HG03354 (cell line): ENCODE results near the gene SSTR3.
"Not testable (repeated sequence)": the region's sequence is repeated elsewhere in the genome, so short reads cannot be mapped to it uniquely, and the experiment has no call there.

Experiments used
- ATAC-seq: cut with Tn5 transposase; IDR thresholded peaks from one replicate; pipeline ENCODE4 v1.9.1; 2021; ENCODE audit warnings: mild to moderate bottlenecking; ENCODE audit not compliant: unreplicated experiment, poor library complexity, severe bottlenecking

The SSTR3 gene

DNA sequence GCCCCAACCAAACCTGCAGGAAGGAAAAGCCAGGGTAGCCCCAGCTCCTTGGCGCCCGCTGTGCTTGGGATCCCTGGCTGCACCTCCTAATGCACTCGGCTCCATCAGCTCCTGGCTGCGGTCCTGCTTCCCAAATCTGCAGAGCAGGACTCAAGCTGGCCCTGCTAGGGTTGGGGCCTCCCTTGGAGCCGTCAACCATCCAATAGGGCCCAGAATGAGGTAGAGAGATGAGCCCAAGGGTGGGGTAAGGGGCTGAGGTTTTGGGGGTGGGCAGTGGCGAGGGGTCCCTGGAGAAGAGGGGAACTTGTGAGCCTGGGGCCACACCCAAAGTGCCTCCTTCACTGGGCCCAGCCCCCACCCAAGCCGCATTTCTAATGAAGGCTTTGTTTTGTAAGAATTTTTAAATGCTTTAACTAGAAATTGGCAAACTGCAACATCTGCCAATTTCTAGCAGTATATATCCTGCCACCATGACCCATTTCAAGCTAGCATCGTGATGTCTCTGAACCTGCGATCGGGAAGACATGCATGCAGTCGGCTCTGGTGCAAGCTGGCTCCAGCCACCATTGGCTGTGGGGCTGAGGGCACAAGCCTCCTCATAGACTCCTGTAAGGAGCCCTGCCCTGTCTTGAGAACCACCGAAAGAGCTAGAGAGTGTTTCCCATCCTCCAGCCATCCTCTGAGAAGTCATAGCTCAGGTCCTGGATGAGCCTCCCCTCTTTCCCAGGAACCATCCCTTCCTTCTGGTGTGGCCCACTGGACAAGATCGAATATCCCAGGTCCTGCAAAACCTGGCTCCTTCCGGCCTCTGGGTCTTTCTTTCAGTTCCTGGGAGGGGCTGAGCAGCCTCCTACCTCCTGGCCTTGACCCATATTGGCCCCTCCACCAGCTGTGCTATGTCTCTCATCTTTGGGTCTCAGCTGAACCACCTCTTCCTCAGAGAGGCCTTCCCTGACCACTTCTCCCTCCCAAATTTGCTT, 39.7 kb downstream of the SSTR3 start:
- ATAC-seq = no peak

DNA sequence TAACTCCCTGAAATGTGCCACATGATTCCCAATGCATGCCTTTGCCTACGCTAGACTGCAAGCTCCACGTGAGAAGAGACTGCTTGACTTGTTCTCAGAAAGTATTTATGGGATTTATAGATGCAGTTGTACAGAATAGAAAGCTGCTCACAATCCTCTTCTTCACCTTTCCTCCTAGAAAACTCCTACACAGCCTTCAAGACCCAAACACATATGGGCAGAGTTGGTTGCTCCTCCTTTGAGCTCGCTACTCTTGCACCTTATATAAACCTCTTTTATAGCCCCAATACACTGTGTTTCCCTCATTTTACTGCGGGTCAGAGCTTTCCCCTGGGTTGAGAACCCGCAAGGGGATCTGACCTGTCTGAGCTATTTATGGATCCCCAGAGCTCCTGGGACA, 40.6 kb downstream of the SSTR3 start:
- ATAC-seq = no peak

DNA sequence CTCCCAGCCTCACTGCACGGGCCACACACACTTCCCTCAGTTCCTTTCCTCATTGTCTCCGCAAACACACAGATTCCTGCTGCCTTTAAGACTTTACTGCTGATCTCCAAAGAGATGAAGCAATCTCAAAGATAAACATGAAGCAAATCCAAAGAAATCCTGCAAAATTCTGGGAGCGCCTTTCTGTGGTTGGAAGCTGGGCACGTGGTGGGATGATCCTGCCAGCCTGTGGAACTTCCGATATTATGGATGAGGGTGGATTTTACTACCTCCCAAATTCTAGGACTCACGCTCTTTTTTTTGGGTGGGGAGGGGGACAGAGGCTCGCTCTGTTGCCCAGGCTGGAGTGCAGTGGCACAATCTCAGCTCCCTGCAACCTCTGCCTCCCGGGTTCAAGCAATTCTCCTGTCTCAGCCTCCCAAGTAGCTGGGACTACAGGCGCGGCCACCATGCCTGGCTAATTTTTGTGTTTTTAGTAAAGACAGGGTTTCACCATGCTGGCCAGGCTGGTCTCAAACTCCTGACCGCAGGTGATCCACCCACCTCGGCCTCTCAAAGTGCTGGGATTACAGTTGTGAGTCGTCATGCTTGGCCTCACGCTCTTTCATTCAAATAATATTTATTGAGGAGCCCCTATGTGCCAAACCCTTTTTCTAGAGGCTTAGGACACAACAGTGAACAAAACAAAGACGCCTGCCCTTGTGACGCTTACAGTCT, 41.4 kb downstream of the SSTR3 start:
- not testable (repeated sequence) for ATAC-seq

DNA sequence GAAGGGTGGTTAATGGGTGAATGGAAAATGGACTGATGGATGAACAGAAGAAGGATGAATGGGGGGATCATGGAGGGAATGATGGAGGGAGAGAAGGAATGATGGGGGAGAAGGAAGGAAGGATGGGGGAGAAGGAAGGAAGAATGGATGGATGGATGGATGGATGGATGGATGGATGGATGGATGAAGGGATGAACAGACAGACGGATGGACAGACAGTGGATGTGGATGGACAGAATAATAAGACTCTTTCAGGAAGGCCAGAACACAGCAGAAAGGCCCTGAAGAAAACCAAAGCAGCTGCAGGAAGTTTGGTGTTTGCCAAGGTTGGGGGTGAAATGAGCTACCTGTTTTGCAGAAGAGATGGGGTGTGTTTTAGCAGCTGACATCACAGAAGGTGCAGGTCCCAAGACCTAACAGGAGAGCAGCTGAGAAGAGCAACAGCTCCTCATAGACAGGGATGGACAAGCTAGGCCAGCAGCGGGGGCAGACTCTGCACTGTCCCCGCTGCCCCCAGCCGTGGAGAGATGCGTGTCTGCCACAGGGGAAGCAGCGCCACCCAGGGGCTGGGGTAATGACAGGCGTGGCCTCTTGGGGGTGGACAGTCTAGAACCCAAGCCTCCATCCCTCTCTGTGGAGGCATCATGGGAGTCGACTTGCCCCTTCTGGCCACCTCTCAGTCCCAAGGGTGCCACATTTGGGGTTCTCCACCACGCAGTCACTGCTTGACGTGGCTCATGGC, 42.2 kb downstream of the SSTR3 start:
- ATAC-seq = no peak

DNA sequence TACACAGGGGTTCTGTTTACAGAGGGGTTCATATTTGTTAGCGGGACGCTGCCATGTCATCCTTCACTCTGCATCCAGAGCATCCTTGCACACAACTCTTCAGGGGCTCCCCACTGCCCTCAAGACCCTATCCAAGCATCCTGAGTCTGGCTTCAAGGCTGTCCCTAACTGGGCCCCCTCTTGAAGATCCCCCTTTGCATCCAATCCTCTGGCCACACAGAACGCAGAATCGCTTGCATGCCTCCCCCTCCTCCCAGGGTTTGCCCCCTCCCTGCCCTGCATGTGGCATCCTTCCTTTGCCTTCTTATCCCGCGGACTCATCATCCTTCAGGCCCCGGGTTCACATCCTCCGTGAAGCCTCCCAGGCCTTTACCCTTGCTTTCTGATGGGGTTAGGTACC, 42.9 kb downstream of the SSTR3 start:
- no peak for ATAC-seq

DNA sequence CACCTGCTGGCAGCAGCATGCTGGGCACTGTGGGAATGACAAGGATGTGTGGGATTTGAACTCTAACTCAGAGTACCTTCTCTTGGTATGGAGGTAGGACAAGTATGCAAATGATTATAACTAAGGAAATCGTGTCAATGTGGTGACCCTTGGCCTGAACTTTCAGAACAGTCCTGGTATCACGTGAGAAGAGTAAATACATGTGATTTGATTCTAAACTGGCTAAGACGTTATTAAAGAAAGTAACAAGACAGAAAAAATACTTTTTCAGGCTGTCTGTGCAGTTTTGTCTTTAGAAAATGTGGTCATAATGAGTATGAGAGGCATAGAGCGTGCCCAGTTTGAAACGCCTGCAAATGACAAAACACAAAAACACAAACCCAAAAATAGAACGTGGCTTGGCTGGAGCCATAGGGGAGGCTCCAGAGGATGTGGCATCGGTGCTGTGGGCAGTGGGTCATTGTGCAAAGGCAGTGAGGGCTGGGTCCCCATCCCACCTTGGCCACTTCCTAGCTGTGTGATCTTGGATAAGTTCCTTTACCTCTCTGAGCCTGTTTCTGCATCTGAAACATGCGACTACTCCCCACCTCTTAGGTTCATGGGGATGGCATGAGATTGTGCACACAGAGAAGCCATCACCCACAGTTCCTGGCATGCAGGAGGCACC, 44.2 kb downstream of the SSTR3 start:
- no peak for ATAC-seq

DNA sequence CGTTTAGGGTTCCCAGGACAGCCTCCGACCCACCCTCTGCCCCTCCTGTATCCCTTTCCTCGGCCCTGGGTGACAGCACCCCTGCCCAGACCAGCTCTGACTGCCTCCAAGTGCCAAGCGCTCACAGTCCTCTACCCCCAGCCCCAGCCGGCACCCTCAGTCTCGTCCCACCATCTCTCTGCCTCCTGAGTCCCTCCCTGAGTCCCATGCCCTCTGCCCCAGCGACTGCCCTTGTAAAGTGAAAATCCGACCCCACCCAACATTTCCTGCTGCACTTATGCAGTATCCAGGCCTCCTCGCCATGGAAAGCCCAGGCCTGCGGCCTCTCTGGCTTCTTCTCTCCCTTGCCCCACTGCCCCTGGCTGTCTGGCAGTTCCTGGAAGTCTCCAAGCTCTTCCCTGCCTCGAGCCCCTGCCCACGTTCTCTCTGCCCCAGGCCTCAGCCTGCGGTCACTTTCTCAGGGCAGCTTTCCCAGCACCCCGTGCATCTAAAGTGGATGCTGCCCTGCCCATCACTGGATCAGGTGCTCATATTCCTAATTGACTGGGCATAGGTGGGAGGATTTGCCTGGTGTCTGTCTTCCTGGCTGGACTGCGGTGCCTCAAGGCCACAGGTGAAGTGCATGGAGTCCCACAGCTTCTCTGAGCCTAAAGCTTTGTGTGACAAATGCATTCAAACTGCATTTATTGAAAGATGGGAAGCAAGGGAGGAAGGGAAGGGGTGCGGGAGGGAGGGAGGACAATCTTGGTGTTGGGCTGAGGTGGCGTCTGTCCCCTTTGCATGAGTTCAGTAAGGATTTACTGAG, 44.9 kb downstream of the SSTR3 start:
- ATAC-seq = no peak

DNA sequence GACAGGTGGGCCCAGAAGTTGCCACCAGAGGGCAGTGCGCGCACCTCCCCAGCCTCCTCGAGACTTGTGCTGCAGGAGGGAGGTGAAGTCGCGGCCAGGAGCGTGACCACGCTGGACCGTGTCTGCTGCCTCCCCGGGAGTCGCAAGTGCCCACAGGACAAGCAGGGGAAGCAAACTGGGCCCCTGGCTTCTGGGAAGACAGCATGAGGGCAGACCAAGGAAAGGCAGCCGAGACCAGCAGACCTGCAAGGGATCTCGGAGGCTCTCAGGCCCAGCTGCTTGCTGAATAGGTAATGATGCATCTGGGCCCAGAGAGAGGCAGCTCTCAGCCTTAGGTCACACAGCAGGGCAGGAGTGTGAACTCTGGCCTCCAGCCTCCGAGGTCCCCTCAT, 45.6 kb downstream of the SSTR3 start:
- ATAC-seq = no peak

DNA sequence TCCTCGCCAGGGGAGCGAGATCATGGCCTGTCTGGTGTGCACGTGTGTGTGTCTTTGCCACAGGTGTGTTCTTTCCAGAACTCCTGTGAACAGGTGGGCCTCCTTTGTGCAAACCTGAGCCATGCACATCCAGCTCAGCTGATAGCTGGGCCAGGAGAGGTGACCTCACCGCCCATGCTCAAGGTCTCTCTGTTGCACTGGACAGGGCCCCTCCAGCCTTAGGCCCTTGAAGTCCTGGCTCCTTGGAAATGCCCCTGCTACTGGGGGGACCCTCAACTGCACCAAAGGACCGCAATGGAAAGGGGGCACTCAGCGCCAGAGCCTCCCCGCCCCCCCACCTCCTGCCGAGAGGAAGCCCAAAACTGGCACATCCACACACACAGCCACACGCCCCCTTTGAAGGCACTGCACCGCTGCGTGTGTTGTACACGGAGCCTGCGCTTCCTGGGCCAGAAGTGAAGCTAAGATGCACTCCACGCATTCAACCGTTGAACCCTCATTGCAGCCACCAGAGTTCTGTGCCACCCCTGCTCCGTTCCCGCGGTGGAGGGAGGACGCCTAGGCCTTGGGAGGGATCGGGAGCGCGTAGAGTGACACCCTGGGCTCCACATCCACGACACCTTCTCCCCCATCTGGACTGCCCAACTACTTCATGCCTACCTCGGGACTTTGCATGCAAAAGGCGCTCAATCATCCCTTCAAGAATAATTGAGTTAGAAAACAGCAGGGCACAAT, 46.2 kb downstream of the SSTR3 start:
- ATAC-seq = no peak

DNA sequence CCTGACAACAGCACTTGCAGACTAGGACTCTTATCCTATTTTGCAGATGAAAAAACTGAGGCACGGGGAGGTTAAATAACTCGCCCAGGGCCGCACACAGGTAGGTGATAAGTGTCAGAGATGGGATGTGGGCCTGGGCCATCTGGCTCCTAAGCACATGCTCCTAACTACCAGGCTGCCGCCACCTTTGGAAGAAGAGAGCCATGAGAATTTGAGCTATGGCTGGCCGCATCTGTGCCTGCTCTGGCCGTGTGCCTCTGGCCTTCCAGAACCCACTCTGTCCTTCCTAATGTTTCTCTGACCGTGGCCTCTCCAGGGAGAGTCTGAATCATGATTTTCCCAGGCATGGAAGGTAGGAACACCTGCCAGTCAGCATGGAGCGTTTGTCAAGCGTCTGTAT, 47.2 kb downstream of the SSTR3 start:
- no peak for ATAC-seq

DNA sequence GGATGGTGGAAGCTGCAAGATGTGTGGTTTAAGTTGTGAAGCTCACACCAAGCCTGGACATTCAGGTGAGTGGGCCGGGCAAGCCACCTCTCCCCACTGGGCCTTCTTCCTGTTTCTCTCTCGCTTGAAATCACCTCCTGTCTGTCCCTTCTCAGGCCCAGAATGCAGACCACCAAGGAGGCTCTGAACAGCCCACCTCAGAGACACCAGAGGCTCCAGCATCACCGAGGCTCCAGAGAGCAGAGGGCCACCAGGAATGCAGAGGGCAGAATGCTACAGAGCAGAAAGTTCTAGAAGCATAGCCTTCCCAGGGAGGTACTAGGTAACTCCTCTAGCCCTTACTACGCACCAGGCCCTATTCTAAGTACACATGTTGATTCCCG, 47.8 kb downstream of the SSTR3 start:
- no peak for ATAC-seq

DNA sequence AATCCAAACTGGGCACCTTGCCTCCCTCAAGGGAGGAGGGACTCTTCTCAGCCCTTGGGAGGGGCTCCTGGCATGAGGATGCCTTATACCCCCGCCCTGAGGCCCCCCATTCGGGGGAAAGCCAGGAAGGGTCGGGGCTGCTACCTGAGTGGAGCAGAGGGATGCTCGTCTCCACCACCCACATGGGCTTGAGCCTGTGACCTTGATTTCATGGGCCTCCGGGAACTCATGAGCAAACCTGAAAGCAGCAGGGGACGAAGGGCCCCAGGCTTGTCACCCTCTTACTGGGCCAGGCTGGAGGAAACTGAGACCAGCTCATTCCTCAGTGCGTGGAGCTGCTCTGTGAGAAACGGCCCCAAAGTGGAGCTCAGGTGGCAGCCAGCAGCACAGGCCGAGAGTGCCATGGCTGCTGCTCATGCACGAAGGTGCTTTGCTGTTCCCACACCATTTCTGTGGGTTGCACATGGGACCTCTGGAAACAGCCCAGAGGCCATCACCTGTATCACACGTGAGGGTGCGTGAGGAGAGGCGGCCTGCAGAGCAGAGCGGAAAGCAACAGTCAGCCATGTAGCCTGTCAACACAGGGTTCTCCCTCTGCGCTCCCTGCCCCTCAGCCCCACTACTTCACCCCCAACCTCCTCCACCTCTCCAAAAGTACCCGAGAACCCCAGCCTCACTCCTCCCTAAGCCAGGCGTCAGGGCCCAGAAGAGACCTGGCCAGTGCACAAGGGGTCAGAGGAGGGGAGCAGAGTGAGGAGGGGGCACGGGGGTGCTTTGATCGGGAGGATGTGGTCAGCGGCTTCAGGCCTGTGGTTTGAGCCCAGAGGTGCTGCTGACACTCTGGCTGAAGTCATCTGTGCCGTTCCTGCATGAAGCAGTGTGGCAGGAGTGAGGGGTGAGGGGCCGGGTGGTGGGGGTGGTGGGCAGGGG, 48.4 kb downstream of the SSTR3 start:
- ATAC-seq = peak; percentile 33

DNA sequence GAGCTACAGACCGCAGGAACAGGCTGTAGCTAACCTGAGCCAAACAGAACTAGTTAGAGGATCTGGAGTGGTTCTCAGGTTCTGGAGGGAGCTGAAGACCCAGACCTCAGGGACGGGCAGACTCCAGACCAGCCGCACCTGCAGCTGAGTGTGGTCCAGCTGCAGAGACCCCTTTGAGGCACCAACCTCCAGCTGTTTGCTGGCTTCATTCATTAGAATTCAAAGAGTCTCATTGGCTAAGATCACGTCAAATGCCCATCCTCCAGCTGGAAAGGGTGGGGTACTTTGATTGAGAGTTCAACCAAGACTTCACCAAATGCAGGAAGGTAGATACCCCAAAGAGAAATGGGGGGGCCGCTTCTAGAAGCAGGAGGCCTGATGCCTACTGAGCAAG, 49.2 kb downstream of the SSTR3 start:
- ATAC-seq = no peak

DNA sequence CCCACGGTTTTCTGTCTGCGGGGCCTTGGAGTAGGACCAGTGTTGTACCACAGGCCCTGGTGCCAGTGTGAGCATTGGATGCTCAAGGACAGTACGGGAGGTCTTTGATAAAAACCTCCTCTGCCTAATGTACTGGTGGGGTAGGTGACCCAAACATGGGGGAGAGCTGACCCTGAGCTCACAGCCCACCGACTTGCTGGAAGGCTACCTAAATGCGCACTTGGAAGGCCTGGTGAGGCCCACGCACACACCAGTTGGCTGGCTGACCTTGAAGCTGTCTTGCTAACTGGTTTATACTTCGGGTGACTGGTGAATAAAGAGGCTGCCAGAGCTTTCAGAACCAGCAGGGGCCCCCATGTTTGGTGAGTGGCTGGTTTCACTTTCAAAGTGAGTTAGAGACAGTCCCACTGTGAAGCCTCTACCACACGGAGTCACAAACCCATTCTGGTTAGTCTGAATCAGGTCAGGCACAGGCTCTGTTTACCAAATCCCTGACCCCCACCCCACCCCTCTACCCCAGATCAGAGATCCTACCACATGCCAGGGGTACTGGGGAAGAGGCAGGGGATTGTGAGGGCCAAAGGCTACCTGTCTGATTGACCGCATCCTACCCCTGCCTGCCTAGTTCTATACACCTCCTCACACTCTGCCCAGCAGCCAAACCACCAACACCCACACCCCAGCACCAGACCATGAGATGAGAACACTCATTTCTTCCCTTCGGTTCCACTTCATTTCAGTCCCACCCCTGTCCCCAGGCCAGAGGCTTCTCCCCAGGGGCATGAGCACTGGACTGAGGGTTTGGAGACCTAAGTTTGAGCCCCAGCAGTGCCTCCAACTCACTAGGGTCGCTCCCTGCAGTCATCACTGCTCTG, 49.8 kb downstream of the SSTR3 start:
- peak; percentile 56 for ATAC-seq

DNA sequence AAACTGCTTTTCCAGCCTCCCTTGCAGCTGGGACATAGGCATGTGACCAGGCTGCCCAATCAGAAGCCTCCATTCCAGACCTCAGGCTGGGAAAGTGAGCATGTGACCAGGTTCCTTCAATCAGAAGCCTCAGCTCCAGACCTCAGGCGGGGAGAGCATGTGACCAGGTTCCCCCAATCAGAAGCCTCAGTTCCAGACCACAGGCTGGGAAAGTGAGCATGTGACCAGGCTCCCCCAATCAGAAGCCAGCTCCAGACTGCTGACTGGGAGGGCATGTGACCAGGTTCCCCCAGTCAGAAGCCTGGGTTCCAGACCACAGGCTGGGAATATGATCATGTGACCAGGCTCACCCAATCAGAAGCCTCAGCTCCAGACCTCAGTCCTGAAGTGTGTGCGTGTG, 50.8 kb downstream of the SSTR3 start:
- ATAC-seq = no peak

DNA sequence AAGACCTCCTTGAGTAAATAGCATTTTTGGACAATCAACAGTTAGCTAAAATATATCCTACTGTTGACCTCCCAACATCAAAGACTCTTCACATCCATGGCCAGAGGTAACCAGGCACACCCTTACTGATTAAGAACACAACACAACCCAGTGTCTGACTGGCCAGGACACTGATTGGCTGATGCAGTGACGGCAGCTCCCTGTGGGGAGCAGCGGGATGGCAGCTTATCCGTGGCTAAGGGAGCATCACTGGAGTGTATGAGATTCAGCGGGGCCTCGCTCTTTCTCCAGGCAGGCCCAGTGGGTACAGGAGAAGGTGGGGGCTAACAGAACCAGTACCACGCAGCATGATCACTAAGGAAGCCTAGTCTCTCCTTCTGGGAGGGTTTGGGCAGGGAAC, 52.2 kb downstream of the SSTR3 start:
- ATAC-seq = no peak

DNA sequence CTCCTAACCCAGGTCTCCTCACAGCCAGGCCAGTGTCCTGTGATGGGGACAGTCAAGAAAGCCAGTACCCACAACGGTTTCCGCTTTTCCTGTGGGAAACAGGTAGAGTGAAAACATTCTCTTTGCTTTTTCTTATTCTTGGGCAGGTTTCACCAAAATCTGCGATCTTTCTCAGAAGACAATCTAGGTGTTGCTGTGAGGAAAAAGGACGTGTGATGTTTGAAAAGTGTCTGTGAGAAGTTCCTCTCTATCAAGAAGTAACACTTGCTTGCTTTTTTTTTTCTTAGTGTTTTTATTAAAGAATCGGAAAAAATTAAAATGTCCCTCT, 53.4 kb downstream of the SSTR3 start:
- ATAC-seq = no peak
